Measurements from ENCODE around the gene TMA7.

TMA7 gene

DNA sequence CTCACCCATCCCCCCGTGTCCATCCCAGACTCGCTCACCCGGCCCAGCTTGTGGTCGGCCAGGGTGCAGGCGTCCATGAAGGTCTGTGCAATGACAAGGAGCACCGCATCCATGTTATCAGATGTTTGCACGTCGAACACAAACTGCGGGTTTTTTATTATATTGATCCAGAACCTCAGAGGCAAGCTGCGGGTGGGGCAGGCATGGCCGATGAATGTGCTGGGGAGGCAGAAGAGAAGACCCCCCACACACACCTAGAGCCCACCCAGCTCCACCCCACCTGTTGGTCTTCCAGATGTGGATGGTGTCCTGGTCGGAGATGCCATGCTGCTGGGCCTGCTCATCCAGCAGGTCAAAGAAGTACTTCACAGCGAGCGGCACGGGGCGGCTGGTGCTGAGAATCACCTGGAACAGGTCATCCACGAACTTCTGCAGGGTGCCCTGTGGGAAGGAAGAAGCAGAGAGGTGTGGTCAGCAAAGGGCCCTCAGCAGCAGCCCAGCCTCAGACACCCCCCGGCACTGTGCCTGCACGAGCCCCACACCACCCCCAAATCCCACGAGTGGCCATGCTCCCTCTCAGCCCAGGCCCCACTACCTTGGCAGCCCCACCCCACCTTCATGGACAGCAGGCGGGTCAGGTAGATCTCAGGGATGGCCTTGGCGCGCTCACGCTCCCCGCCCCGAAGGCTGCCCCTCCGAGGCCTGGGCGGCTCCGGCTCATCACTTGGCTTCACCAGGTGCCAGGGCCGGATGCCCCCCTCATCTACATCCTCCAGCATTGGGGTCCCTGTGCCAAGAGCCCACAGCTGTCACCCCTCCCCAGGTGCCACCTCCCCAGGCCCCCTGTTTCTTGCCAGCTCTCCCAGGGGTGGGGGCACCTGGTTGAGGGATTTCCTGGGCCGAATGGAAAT, 30.5 kb upstream of the TMA7 start:
- peak; percentile 43 for DNase-seq

DNA sequence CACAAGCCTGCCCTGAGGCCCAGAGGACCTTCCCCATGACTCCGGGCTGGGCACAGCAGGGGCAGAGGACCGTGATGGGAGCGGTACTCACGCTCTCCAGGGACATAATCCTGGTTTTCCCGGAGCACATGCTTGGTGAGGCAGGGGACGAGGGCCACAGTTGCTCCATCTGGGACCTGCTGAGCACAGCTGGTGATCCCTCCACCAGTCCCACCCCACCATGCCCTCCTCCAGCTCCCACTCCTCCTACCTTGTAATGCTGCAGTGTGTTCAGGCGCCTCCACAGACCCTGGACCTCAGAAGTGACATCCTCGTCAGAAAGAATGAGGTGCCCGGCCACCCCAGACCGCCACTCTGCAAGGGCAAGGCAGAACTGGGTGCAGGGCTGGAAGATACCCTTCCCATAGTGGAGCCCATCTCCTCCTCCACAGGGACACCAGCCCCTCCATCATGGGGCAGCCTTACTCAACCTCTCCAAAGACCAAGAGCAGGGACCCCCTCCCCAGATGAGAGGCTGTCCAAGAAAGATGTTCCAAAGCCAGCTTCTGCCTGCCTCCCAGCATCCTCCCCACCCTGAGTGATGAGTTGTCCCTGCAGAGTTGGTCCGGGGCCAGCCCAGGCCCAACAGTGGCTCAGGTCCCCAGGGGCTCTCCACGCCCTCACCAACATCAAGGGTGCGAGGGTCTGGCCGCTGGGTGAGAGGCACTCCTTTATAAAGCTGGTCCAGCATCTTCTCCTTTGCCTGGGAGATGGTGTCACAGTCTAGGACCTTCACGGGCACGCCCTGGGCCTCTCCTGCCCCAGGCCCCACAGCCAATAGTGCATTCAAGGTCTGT, 29.6 kb upstream of the TMA7 start:
- peak; percentile 40 for DNase-seq

DNA sequence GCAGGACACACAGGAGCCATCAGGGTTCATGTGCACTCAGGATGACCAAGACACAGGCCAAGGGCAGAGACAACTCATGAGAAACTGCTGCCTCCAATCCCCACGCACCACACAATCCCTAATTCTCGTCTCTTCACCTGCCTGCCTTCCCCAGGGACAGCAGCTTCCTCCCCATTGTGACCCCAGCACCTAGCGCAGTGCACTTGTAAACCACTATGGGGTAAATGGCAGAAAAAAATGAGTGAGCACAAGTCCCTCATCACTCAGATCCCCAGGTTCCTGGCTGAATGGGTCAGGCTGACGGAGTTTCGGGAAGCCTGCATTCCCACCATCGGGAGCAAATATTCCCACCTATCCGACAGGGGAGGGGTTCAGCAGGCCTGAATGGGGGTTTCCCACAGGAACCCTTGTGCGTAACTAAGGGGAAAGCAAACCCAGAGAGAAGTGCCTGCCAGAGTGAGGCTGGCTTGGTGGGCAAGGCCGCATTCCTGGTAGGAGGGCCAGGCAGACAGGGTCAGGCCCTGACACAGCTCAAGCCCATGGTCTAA, 28.9 kb upstream of the TMA7 start:
- DNase-seq: no peak

DNA sequence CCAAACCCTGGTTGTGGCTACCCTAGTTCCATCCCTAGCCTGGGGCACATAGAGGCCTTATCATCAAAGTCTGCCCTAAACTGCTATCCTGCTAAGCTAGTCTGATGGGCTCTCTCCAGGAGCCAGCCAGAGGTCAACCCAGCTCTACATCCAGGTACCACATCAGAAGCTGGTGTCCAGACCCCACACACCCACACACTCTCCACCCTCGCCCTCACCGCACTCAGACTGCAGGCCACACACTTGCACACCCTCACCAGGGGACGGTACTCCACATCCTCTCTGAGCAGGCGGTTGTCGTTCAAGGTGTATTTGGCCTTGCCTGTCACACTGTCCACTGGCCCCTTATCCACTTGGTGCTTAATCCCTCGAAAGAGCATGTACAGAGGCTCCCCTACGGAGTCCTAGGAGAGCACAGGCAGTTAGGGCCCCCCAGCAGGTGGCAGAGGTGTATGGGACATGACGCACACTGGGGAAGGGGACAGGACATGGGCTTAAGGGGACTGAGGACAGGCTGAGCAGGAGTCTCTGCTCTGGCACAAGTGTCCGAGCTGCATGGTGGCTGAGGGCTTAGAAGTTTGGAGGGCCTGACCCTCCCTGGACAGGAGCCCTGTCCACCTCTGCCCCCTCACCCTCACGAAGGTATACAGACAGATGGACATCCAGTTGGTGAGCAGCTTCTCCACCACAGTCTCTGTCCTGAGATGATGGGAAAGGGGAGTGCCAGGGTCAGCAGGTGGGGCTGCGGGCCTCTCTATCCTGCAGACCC, 28.3 kb upstream of the TMA7 start:
- no peak for DNase-seq

DNA sequence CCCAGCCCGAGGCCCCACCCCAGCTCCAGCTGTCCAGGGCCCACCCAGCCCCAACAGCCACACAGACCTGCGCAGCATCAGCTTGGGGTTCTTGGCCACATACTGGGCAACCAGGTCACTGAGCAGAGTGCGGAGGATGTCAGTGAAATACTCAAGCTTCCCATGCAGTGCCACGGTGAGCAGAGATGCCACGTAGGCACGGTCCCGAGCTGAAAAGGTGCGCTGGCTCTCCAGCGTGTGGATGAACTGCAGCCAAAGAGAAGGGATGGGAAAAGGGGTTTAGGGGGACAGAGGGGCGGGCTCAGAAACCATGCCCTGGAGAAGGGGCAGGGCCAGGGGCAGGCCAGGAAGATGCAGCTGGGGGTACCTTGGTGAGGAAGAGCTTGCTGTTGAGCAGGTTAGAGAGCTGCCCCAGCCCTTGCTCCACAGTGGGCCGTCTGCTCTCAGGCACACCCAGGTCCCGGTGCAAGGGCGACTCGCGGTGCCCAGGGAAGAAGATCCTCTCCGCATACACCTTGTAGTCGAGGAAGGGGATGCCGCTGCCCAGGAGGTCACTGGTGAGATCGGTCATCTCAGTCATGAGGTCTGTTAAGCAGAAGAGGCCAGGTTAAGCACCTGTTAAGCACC, 27.6 kb upstream of the TMA7 start:
- DNase-seq: no peak

DNA sequence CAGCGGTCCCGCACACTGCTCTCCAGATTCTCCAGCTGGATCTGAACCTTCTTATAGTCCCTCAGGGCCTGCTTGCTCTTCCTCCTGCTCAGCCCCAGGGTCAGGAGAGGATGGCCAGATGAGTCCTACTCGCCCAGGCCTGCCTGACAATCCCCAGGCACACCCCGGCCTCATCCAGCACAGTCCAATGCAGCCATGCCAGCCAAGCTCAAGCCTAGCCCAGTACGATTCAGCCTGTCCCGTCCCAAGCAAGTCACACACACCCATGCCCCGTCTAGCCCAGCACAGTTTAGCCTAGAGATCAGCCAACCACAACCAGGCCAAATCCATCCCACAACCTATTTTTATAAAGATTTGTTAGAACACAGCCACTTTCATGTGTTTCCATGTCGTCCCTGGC, 27.0 kb upstream of the TMA7 start:
- no peak for DNase-seq

DNA sequence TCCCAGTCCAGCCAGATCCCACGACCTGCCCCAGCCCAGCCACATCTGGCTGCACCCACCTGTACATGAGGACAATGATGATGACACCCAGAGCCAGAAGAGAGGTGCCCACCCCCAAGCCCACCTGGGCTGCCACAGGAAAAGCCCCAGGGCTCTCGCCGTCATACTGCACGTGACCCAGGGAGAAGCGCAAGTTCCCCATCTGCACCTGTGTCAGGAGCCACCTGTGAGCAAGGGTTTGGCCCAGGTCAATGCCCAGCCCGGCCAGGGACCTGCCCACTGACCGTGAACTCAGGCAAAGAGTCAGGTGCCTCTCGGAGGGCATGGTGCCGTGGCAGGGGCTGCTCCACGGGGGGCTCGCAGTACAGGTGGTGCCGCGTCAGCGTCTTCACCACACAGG, 26.4 kb upstream of the TMA7 start:
- DNase-seq: no peak

DNA sequence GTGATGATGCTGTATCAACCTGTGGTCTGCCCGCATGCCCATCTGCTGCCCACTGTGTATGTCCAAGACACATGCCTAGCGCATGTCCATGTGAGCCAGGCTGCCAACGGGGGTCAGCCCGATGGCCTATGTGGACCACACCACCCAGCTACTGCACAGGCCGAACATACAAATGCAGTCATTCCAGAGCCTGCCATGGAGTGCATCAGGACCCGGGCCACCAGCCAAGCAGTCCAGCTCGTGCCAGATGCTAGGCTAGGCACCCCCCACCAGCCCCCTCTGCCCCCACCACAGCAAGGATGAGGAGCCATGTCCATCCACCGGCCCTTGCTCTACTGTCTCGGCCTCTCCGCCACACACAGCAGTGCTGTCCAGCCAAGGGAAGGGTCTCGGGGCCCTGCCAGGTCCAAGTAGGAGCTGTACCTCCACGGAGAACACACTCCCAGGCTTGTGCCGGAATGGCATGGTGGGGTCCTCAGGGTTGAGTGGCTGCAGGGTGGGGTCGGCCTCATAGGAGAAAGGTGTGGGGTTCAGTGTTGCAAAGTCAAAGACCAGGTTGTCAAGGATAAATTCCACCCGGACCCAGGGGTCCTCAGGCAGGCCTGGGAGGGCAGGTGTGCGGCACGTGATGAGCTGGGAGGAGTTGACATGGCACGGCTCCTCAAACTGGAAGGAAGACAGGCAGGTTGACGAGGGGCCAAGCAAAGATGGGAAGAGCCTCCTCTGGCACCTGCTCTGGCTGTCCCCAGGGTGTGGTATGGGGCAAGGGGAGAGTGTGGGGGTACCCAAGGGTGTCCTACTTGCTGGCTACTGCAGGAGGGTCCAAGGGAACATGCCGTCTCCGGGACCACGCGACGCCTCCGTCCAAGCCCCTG, 25.4 kb upstream of the TMA7 start:
- no peak for DNase-seq

DNA sequence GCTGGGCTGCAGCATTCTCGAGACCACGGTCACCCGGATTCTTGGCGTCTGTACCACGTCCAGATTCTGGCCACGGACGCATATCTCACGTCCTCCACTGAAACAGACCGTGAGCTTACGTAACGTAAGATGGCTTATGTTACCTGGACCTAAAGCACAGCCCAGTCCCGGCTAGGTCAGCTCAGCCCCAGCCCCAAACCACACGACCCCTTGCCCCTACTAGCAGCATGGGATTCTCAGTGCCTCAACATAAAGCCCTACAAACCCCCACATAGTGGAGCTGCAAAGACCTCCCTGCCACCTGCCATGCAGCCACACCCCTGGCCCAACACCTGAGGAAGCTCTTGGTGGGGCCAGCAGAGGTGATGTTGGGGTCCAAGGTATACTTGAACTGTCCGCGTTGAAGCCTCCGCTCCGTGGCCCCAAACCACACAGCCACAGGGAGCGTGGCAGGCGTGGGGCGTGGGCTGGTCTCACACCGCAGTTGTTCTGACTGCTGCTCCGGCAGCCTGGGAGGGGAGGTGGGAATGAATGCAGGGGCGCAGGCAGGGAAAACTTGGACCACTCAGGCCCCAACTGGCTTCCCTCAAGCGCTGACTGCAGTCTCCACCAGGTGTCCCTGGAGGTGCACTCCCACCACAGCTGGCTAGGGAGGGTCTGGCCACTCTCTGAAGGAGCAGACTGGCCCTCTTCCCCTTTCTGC, 24.7 kb upstream of the TMA7 start:
- no peak for DNase-seq

DNA sequence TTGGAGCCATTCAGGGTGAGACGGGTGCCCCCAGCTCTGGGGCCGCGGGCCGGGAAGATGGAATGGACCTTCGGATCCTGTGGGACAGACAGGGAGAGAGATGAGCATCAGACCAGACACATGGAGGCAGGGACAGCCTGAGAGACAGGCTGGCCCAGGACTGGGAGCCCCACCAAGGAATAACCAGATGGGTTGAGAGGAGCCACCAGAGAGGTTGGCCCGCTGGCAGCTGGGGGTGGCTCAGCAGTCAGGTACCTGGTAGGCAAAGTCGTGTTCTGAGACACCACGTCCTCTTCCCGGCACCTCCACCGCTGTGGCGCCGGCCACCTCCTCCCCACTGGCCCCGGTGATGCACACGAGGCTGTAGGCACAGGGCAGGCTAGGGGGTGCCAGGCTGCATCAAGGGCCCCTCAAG, 24.0 kb upstream of the TMA7 start:
- DNase-seq: no peak

DNA sequence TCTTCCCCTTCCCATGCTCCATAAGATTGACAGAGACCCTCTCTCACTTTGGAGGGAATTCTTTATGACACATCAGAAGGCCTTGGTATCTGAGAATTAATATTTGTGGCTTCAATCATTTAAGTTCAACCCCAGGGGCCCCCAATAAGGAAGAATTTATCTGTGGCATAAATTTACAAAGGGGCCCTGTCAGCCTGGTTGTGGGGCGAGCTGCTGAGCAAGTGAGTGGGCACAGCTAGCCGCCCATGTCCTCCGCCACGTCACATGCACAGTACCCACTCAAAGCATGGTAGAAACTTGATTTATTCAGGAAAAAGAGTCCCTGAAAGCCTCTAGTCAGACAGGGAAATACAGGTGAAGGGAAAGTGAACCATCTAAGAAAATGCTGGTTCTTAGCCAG, 23.5 kb upstream of the TMA7 start:
- DNase-seq: no peak

DNA sequence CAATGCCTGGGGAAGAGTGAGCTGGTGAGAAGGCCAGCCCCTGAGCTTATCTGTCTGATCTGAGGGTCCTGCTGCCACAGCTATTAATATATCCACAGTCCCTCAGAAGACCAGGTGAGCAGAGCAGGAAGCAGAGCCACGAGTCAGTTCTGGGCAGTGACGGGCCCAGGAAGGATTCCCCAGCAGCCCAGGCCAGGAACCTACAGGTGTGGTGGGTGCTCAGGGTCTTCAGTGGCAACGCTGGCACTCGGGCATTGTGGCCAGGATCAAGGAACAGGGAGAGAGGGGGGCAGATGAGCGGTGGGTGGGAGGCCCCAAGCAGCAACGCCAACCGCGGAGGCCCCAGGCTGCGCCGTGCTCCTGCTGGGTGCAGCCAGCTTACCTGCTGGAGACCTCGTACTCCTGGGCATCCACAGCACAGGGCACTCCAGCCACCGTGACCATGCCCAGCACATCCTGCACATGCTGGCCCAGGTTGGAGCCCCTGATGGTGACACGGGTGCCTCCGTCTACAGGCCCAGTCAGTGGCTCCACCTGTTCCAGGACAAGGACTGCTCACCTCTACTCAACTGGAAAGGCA, 22.4 kb upstream of the TMA7 start:
- DNase-seq: no peak

DNA sequence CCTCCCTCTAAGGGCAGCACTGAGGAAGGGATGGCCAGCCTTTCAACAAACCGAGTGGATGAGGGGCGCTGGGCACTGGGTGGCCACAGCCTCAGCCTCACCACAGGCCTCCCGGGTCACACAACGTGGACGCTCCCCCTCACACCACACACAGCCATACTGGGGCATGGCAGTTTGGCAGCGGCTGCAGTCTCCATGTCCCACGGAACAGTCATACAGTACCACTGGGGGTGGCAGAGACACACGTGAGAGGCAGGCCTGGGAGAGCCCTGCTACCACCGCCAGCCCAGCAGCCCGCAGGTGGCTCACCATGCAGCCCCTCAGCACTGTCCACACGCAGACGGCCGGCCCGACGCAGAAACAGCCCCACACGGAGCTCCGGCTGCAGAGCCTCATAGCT, 21.9 kb upstream of the TMA7 start:
- DNase-seq: no peak

DNA sequence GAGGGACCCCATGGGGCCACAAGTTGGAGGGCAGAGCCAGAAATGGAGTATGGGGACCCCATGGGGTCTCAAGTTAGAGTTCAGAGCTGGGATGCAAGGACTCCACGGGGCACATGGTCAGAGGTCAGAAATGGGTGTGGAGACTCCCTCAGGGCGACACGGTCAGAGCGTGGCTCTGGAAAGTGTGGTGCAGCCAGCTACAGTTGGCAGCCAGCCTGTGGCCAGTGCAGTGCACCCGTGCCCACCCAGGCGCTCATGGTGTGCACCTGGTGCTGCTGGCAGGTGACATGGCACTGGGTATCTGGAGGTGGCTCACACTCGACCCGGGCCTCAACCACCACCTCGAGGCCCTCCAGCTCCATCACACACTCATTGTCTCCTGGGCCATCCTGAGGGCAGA, 21.4 kb upstream of the TMA7 start:
- no peak for DNase-seq

DNA sequence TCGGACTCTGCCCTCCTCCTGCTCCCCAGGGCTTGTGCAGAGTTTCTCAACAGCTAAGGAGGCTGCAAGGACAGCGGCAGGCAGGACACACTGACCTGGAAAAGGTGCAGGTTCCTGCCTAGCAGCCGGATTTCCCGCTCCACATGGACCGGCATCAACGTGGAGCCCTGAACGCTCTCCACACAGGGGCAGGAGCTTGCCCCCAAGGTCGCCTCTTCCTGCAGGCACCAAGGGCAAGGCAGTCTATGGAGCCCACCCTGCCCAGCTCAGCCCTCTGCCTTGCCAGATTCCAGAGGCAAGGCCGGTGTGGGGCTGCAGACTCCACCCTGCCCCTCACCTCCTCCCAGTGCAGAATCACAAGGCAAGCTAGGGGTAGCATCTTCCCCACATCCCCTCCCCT, 20.9 kb upstream of the TMA7 start:
- DNase-seq: no peak

DNA sequence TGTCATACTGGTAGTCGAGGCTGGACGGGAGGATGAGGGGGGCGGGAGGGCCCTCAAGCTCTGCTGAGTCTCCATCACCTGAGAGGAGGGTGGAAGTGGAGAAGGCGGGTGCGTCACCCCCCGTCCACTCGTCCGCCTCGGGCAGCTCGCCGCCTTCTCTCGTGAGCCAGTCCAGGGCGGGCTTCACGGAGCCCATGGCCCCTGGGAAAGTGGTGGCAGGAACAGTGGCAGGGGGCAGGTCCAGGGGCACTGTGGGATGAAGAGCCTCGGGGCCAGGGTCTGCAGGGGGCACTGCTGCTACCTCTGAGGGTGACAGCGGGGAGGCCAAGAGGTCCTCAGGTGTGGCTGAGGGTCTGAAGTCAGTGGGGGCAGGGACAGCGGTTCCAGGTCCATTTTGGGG, 20.5 kb upstream of the TMA7 start:
- no peak for DNase-seq

DNA sequence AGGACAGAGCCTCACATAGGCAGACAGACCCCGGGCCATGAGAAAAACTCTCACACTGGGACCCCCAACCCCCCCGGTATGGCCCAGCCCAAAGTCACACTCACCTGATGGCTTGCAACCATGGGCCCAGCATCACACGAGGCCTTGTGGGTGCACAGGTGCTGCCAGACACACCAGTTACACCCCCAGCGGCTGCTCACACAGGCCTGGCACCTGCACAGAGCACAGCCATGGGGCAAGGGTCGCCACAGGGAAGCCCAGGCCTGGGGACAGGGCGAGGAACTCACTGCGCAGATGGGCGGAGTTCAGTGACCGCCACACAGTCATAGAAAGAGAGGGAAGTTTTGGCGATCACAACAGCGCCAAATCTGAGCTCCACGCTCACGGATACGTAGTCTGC, 19.5 kb upstream of the TMA7 start:
- DNase-seq: no peak

DNA sequence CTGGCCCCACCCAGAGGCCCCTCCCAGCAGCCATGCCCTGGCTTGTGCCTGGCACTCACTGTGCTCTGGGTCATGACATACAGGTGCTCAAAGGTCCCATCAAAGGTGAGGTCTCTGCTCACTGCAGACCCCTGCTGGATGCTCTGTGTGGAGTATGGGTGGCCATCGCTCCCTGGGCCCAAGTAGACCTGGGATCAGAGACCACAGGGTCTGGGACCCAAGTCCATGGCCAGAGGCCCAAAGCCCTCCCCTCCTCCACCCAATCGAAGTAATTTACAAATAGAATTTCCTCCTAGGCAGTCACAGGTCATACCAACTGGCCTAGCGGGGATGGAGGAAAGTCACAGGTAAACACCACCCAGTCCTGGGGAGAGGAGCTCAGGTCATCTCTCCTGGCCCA, 17.8 kb upstream of the TMA7 start:
- no peak for DNase-seq

DNA sequence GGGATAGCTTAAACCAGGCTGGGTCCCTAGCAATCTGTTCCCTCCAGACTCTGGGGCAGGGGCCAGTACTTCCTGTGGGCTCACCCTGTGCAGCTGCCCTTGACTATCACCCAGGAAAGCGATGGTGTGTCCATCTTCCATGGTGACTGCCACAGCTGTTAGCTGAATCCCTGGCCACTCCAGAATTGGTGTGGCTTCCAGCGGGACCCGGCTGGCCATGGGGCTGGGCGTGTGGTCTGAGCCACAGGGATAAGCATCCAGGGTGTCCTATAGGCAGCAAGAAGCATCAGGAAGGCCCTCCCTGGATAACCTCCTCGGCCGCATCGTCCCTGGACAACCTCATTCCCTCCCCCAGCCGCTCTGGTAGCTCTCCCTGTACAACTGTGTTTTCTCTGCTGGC, 17.4 kb upstream of the TMA7 start:
- no peak for DNase-seq

DNA sequence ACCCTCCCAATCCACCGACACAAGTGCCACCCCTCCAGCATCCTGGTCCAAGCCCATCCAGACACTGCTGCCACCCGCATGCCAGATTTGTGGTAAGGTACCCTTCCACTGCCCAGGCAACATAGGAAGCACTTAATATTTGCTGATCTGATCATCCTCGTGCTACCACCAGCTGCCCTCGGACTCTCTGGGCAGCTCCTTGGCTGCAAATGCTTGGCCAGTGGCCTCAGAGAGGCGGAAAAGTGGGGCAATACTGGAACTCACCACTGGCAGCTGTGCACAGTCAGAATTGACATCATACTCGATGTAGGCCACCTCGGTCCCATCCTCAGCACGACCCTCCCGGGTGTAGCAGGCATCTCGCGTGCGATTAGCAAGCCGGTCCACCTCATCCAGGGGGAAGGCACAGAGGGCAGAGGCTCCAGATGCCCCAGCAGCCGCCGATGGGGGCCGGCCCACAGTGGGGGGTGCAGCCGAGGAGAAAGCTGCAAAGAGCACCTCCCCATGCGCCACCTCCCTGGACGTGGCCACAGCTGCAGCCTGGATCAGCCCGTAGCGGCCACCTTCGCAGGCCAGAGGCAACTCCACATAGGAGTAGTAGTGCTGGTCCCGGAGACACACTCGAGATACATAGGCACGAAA, 16.7 kb upstream of the TMA7 start:
- no peak for DNase-seq
